DOHH2 (cell line): ENCODE measurements around the gene KCNQ1OT1.

Experiments
- H3F3A ChIP-seq: fragments of 200-600 bp; sonication (generic), shearing (Covaris generic); 2 replicates; pipeline ENCODE4 v1.6.0; 2016; ENCODE audit warnings: antibody characterized with exemption, mild to moderate bottlenecking; ENCODE audit not compliant: control insufficient read depth, insufficient read depth
- H3K27ac ChIP-seq: fragments of 200-600 bp; sonication (generic); 2 replicates; pipeline ENCODE4 v1.5.1; 2014; ENCODE audit warnings: low read depth, mild to moderate bottlenecking, low read length, moderate library complexity
- H3K27me3 ChIP-seq: fragments of 200-600 bp; sonication (generic); 2 replicates; pipeline ENCODE4 v1.6.1; 2014; ENCODE audit warnings: mild to moderate bottlenecking, low read length, mixed read lengths; ENCODE audit not compliant: control insufficient read depth
- H3K36me3 ChIP-seq: fragments of 200-600 bp; sonication (generic); 2 replicates; pipeline ENCODE4 v1.6.1; 2014; ENCODE audit warnings: mild to moderate bottlenecking, low read length, moderate library complexity, mixed read lengths; ENCODE audit not compliant: control insufficient read depth
- H3K4me1 ChIP-seq: fragments of 200-600 bp; sonication (generic); 2 replicates; pipeline ENCODE4 v1.6.1; 2014; ENCODE audit warnings: mild to moderate bottlenecking, low read length, mixed read lengths; ENCODE audit not compliant: control insufficient read depth
- H3K4me2 ChIP-seq: fragments of 200-600 bp; sonication (generic); 2 replicates; pipeline ENCODE4 v1.6.0; 2014; ENCODE audit warnings: mild to moderate bottlenecking, low read length, moderate library complexity
- H3K4me3 ChIP-seq: fragments of 200-600 bp; sonication (generic); 2 replicates; pipeline ENCODE4 v1.5.1; 2014; ENCODE audit warnings: mild to moderate bottlenecking, low read length, mixed read lengths
- H3K79me2 ChIP-seq: fragments of 200-600 bp; sonication (generic); 2 replicates; pipeline ENCODE4 v1.6.1; 2014; ENCODE audit warnings: mild to moderate bottlenecking, low read length, mixed read lengths; ENCODE audit not compliant: control insufficient read depth
- H3K9me2 ChIP-seq: fragments of 200-600 bp; sonication (generic); replicated peaks from 2 replicates; pipeline ENCODE4 v1.6.1; 2014; ENCODE audit warnings: mild to moderate bottlenecking, low read length, mixed read lengths; ENCODE audit not compliant: control insufficient read depth
- H3K9me3 ChIP-seq: fragments of 200-600 bp; sonication (generic); 2 replicates; pipeline ENCODE4 v1.6.1; 2014; ENCODE audit warnings: antibody characterized with exemption, low read length, mixed read lengths; ENCODE audit not compliant: control insufficient read depth, insufficient read depth
- H4K20me1 ChIP-seq: fragments of 200-600 bp; sonication (generic); 2 replicates; pipeline ENCODE4 v1.6.0; 2014; ENCODE audit warnings: low read depth, mild to moderate bottlenecking, antibody characterized with exemption, low read length, moderate library complexity; ENCODE audit not compliant: control insufficient read depth, insufficient read depth
- EZH2phosphoT487 ChIP-seq: fragments of 200-600 bp; sonication (generic); IDR thresholded peaks from 2 replicates; pipeline ENCODE4 v1.6.1; 2017; ENCODE audit warnings: borderline replicate concordance, mild to moderate bottlenecking, antibody characterized with exemption, low read length, moderate library complexity, mixed read lengths
- TF ChIP-seq, protein P1 (sequence below): fragments of 200-600 bp; sonication (generic); IDR thresholded peaks from one replicate; pipeline ENCODE4 v1.5.1; 2014; ENCODE audit warnings: antibody characterized with exemption, mild to moderate bottlenecking, low read depth, low read length; ENCODE audit not compliant: poor library complexity, severe bottlenecking

The KCNQ1OT1 gene

GRCh38 chr11:2744166-2744565 is 44.4 kb upstream of the KCNQ1OT1 start:
- no peaks in the 10 kb centered on the region for H3K4me1 ChIP-seq
- H3K27me3 ChIP-seq: no peaks in the 10 kb centered on the region
- H3K4me2 ChIP-seq: no peak overlapping the region
- H4K20me1 ChIP-seq: no peaks in the 10 kb centered on the region
- no peak overlapping the region for H3K4me3 ChIP-seq
- H3K79me2 ChIP-seq: no peaks in the 10 kb centered on the region
- no peaks in the 10 kb centered on the region for H3F3A ChIP-seq
- no peaks in the 10 kb centered on the region for H3K9me3 ChIP-seq
- no peak overlapping the region for H3K27ac ChIP-seq
- H3K9me2 ChIP-seq: no peaks in the 10 kb centered on the region
- TF ChIP-seq, protein P1, sequence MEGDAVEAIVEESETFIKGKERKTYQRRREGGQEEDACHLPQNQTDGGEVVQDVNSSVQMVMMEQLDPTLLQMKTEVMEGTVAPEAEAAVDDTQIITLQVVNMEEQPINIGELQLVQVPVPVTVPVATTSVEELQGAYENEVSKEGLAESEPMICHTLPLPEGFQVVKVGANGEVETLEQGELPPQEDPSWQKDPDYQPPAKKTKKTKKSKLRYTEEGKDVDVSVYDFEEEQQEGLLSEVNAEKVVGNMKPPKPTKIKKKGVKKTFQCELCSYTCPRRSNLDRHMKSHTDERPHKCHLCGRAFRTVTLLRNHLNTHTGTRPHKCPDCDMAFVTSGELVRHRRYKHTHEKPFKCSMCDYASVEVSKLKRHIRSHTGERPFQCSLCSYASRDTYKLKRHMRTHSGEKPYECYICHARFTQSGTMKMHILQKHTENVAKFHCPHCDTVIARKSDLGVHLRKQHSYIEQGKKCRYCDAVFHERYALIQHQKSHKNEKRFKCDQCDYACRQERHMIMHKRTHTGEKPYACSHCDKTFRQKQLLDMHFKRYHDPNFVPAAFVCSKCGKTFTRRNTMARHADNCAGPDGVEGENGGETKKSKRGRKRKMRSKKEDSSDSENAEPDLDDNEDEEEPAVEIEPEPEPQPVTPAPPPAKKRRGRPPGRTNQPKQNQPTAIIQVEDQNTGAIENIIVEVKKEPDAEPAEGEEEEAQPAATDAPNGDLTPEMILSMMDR: no peak
- no peak for TF ChIP-seq EZH2phosphoT487
- no peaks in the 10 kb centered on the region for H3K36me3 ChIP-seq

GRCh38 chr11:2743427-2744110 is 43.8 kb upstream of the KCNQ1OT1 start:
- Histone ChIP-seq H3K9me2 (no peaks in the 10 kb centered on the region), H3F3A (no peaks in the 10 kb centered on the region), H3K4me1 (no peaks in the 10 kb centered on the region), H3K27ac (no peak overlapping the region), H3K27me3 (no peaks in the 10 kb centered on the region), H3K9me3 (no peaks in the 10 kb centered on the region), H3K4me3 (no peak overlapping the region), H3K79me2 (no peaks in the 10 kb centered on the region), H4K20me1 (no peaks in the 10 kb centered on the region), H3K4me2 (no peak overlapping the region), H3K36me3 (no peaks in the 10 kb centered on the region)
- no peak for TF ChIP-seq EZH2phosphoT487
- TF ChIP-seq, protein P1: no peak

DNA sequence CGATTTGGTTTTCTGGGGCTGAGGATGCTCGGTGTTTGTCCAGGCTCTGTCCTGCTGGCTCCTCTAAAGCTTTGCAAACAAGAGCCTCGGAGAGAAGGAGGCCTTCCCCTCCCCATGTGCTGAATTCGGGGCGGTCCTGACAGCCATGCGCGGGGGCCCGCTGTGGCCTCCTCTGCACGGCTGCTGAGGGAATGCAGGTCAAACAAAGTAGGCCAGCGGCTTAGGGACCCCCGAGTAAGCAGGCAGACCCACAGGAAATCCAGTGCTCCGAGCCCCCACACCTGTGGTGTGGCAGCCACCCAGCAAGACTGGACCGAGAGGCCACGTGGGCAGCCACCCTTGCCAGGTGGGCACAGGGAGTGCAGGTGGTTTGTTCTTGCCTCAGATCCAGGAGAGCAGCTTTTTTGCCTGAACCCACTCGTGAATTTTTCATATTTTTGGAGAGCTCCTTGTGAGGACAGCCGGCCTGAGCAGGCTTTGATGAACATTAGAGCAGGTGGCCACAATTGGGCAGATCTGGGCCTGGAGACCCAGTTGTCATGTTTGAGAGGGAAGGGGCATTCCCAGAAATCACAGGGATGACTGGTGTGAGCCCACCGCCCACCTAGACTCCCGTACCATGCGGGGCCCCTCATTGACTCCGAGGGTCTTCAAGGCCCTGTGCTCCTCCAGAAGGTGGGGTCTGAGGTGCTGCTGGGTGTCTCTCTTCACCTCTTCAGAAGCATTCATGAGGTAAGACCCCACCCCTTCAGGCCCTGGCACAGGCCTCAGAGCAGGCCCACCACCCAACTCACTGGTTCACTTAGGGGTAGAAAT is 43.0 kb upstream of the KCNQ1OT1 start:
- Histone ChIP-seq H3K4me2 (no peak overlapping the region), H3K27ac (no peak overlapping the region), H3K4me3 (no peak overlapping the region), H3K27me3 (no peaks in the 10 kb centered on the region), H3F3A (no peaks in the 10 kb centered on the region), H3K79me2 (no peaks in the 10 kb centered on the region), H4K20me1 (no peaks in the 10 kb centered on the region), H3K9me2 (no peaks in the 10 kb centered on the region), H3K4me1 (no peaks in the 10 kb centered on the region), H3K36me3 (no peaks in the 10 kb centered on the region), H3K9me3 (no peaks in the 10 kb centered on the region)
- TF ChIP-seq, protein P1: no peak
- TF ChIP-seq EZH2phosphoT487: no peak
